GM23338 (cell line): Measurements from ENCODE around the gene EARS2. TPM values are rescaled to one million over a fixed set of nuclear protein-coding genes. Genes with fewer than 3 reads are reported as not detected.

ENCODE experiments used
- ATAC-seq: fragments of 200-7000 bp; cut with Tn5 transposase; 3 replicates; pipeline ENCODE4 v1.9.1; 2020
- DNase-seq: peaks from one replicate; pipeline ENCODE4 v3.0.0-alpha.2; 2015; ENCODE audit warnings: low spot score
- H2AFZ ChIP-seq: fragments of 200-600 bp; sonication (generic); 2 replicates; pipeline ENCODE4 v1.8.0; 2016; ENCODE audit warnings: antibody characterized with exemption, mild to moderate bottlenecking, moderate library complexity
- H3F3A ChIP-seq: fragments of 200-600 bp; sonication (generic); replicated peaks from 2 replicates; pipeline ENCODE4 v1.8.0; 2017; ENCODE audit warnings: antibody characterized with exemption, mixed run types, low read depth
- H3K27ac ChIP-seq: fragments of 200-600 bp; sonication (generic); 2 replicates; pipeline ENCODE4 v1.6.1; 2016; ENCODE audit warnings: low read depth
- H3K27me3 ChIP-seq: fragments of 200-600 bp; sonication (generic); 2 replicates; pipeline ENCODE4 v1.8.0; 2016; ENCODE audit warnings: mild to moderate bottlenecking, mixed run types, moderate library complexity; ENCODE audit not compliant: insufficient read depth
- H3K36me3 ChIP-seq: fragments of 200-600 bp; sonication (generic); 2 replicates; pipeline ENCODE4 v1.8.0; 2016; ENCODE audit warnings: mild to moderate bottlenecking; ENCODE audit not compliant: insufficient read depth
- H3K4me1 ChIP-seq: fragments of 200-600 bp; sonication (generic); 2 replicates; pipeline ENCODE4 v1.8.0; 2016; ENCODE audit warnings: mild to moderate bottlenecking, moderate library complexity; ENCODE audit not compliant: insufficient read depth
- H3K4me2 ChIP-seq: fragments of 200-600 bp; sonication (generic); 2 replicates; pipeline ENCODE4 v1.7.1; 2017; ENCODE audit warnings: mixed run types
- H3K4me3 ChIP-seq: fragments of 200-600 bp; sonication (generic); 2 replicates; pipeline ENCODE4 v1.6.1; 2016; ENCODE audit warnings: mixed run types
- H3K79me2 ChIP-seq: fragments of 200-600 bp; sonication (generic); replicated peaks from 2 replicates; pipeline ENCODE4 v1.8.0; 2017; ENCODE audit warnings: mild to moderate bottlenecking; ENCODE audit not compliant: insufficient read depth
- H3K9me2 ChIP-seq: fragments of 200-600 bp; sonication (generic); 2 replicates; pipeline ENCODE4 v1.8.0; 2017; ENCODE audit not compliant: insufficient read depth
- H4K20me1 ChIP-seq: fragments of 200-600 bp; sonication (generic); replicated peaks from 2 replicates; pipeline ENCODE4 v1.8.0; 2017; ENCODE audit warnings: mild to moderate bottlenecking; ENCODE audit not compliant: insufficient read depth
- H3K27ac Mint-ChIP-seq: 2 replicates; pipeline ENCODE4 v1.8.0; 2020; ENCODE audit warnings: inconsistent platforms, mild to moderate bottlenecking, moderate library complexity, mixed read lengths
- H3K27me3 Mint-ChIP-seq: 3 replicates; pipeline ENCODE4 v1.8.0; 2022; ENCODE audit warnings: low read depth, mild to moderate bottlenecking, moderate library complexity, mixed read lengths, inconsistent platforms; ENCODE audit not compliant: insufficient read depth, poor library complexity
- H3K36me3 Mint-ChIP-seq: 3 replicates; pipeline ENCODE4 v1.8.0; 2021; ENCODE audit warnings: low read depth, mild to moderate bottlenecking, inconsistent platforms, moderate library complexity, mixed read lengths
- H3K4me1 Mint-ChIP-seq: 3 replicates; pipeline ENCODE4 v1.8.0; 2020; ENCODE audit warnings: mild to moderate bottlenecking, inconsistent platforms, mixed read lengths
- H3K4me3 Mint-ChIP-seq: 3 replicates; pipeline ENCODE4 v1.8.0; 2021; ENCODE audit warnings: moderate library complexity, mild to moderate bottlenecking, inconsistent platforms, mixed read lengths
- H3K9me3 Mint-ChIP-seq: 3 replicates; pipeline ENCODE4 v1.8.0; 2020; ENCODE audit warnings: moderate library complexity, mild to moderate bottlenecking, inconsistent platforms, mixed read lengths
- CREB1 ChIP-seq: fragments of 250-450 bp; sonication (Bioruptor Pico); IDR thresholded peaks from 2 replicates; pipeline ENCODE4 v1.5.0; 2020; ENCODE audit warnings: low read depth, mild to moderate bottlenecking, moderate library complexity
- CTCF ChIP-seq, 2 experiments: fragments of 200-600 bp in 1 of 2; sonication (generic) in 1 of 2; conservative IDR thresholded peaks; 2 replicates each; pipeline versions ENCODE4 v1.5.1 to v1.6.1; 2016 to 2017; ENCODE audit warnings: antibody characterized with exemption in 2 of 2, low read depth in 2 of 2, mild to moderate bottlenecking in 2 of 2, moderate library complexity in 1 of 2
- EZH2 ChIP-seq: fragments of 200-600 bp; sonication (generic); IDR thresholded peaks from one replicate; pipeline ENCODE4 v1.8.0; 2017; ENCODE audit warnings: antibody characterized with exemption, mild to moderate bottlenecking, low read depth; ENCODE audit not compliant: unreplicated experiment
- EZH2phosphoT487 ChIP-seq: fragments of 200-600 bp; sonication (generic); IDR thresholded peaks from one replicate; pipeline ENCODE4 v1.8.1; 2018; ENCODE audit warnings: antibody characterized with exemption; ENCODE audit not compliant: unreplicated experiment
- JUNB ChIP-seq: IDR thresholded peaks from one replicate; pipeline ENCODE4 v1.6.1; 2016; ENCODE audit warnings: antibody characterized with exemption; ENCODE audit not compliant: unreplicated experiment
- NANOG ChIP-seq: IDR thresholded peaks from 2 replicates; pipeline ENCODE4 v1.6.1; 2016; ENCODE audit warnings: antibody characterized with exemption, borderline replicate concordance
- POLR2AphosphoS5 ChIP-seq: IDR thresholded peaks from 2 replicates; pipeline ENCODE4 v1.6.1; 2016; ENCODE audit warnings: antibody characterized with exemption, low read depth
- STAT1 ChIP-seq: IDR thresholded peaks from one replicate; pipeline ENCODE4 v1.6.1; 2016; ENCODE audit warnings: antibody characterized with exemption; ENCODE audit not compliant: unreplicated experiment
- ZNF114 ChIP-seq: fragments of 250-450 bp; sonication (Bioruptor Pico); IDR thresholded peaks from 2 replicates; pipeline ENCODE4 v1.5.0; 2020; ENCODE audit warnings: mild to moderate bottlenecking, moderate library complexity
- ZNF331 ChIP-seq: fragments of 250-450 bp; sonication (Bioruptor Pico); IDR thresholded peaks from 2 replicates; pipeline ENCODE4 v1.5.0; 2020; ENCODE audit warnings: low read depth, mild to moderate bottlenecking, moderate library complexity
- polyA plus RNA-seq: library from polyadenylated mRNA; unstranded; fragments of >200 nt; fragmentation: Nextera tagmentation; extraction: Ambion mirVana; gene quantifications from 2 replicates; pipeline ENCODE4 v1.2.1, GENCODE V29; 2016
- total RNA-seq: library from RNA; depleted of rRNA; stranded (reverse); fragments of >200 nt; shearing (Covaris generic); gene quantifications from 2 replicates; pipeline ENCODE4 v1.2.3, GENCODE V29; 2014
- TF ChIP-seq, protein P1 (sequence below): IDR thresholded peaks from 2 replicates; pipeline ENCODE4 v1.6.1; 2016; ENCODE audit warnings: antibody characterized with exemption
- TF ChIP-seq, protein P2 (sequence below): fragments of 250-450 bp; sonication (Bioruptor Pico); IDR thresholded peaks from 2 replicates; pipeline ENCODE4 v1.5.0; 2020; ENCODE audit warnings: mild to moderate bottlenecking, moderate library complexity

The EARS2 gene
- total and polyA plus RNA-seq, 2 experiments from 2014 or later, result 22.6 to 89.1 TPM

GRCh38 chr16:23580391-23580790, 23.2 kb upstream of the EARS2 start:
- H3K9me2 ChIP-seq, result no peaks in the 10 kb centered on the region
- H3K4me1 Mint-ChIP-seq, result no peaks in the 10 kb centered on the region
- no peak for ATAC-seq
- no peak for DNase-seq
- H3K9me3 Mint-ChIP-seq, result no peaks in the 10 kb centered on the region
- H3K4me2 ChIP-seq, result no peak overlapping the region
- H3K27ac Mint-ChIP-seq, result no peak overlapping the region
- peaks cover 7% of the 10 kb centered on the region for H3K27me3 Mint-ChIP-seq
- no peak overlapping the region for H3K4me3 Mint-ChIP-seq
- 0 out of 2 replicates have a peak, but pooled peaks cover 7% of the 10 kb centered on the region for H3F3A ChIP-seq
- TF ChIP-seq CTCF (conservative IDR thresholded peaks at IDR 0.05; ENCODE audit: low read depth in 2 of 2) (no peak), CREB1 (no peak), STAT1 (no peak), EZH2phosphoT487 (no peak), NANOG (no peak), ZNF331 (CRISPR knock-in tag) (no peak), POLR2AphosphoS5 (no peak), EZH2 (no peak), JUNB (no peak), ZNF114 (CRISPR knock-in tag) (no peak)
- TF ChIP-seq, protein P1, sequence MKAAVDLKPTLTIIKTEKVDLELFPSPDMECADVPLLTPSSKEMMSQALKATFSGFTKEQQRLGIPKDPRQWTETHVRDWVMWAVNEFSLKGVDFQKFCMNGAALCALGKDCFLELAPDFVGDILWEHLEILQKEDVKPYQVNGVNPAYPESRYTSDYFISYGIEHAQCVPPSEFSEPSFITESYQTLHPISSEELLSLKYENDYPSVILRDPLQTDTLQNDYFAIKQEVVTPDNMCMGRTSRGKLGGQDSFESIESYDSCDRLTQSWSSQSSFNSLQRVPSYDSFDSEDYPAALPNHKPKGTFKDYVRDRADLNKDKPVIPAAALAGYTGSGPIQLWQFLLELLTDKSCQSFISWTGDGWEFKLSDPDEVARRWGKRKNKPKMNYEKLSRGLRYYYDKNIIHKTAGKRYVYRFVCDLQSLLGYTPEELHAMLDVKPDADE, result no peak
- TF ChIP-seq, protein P2, sequence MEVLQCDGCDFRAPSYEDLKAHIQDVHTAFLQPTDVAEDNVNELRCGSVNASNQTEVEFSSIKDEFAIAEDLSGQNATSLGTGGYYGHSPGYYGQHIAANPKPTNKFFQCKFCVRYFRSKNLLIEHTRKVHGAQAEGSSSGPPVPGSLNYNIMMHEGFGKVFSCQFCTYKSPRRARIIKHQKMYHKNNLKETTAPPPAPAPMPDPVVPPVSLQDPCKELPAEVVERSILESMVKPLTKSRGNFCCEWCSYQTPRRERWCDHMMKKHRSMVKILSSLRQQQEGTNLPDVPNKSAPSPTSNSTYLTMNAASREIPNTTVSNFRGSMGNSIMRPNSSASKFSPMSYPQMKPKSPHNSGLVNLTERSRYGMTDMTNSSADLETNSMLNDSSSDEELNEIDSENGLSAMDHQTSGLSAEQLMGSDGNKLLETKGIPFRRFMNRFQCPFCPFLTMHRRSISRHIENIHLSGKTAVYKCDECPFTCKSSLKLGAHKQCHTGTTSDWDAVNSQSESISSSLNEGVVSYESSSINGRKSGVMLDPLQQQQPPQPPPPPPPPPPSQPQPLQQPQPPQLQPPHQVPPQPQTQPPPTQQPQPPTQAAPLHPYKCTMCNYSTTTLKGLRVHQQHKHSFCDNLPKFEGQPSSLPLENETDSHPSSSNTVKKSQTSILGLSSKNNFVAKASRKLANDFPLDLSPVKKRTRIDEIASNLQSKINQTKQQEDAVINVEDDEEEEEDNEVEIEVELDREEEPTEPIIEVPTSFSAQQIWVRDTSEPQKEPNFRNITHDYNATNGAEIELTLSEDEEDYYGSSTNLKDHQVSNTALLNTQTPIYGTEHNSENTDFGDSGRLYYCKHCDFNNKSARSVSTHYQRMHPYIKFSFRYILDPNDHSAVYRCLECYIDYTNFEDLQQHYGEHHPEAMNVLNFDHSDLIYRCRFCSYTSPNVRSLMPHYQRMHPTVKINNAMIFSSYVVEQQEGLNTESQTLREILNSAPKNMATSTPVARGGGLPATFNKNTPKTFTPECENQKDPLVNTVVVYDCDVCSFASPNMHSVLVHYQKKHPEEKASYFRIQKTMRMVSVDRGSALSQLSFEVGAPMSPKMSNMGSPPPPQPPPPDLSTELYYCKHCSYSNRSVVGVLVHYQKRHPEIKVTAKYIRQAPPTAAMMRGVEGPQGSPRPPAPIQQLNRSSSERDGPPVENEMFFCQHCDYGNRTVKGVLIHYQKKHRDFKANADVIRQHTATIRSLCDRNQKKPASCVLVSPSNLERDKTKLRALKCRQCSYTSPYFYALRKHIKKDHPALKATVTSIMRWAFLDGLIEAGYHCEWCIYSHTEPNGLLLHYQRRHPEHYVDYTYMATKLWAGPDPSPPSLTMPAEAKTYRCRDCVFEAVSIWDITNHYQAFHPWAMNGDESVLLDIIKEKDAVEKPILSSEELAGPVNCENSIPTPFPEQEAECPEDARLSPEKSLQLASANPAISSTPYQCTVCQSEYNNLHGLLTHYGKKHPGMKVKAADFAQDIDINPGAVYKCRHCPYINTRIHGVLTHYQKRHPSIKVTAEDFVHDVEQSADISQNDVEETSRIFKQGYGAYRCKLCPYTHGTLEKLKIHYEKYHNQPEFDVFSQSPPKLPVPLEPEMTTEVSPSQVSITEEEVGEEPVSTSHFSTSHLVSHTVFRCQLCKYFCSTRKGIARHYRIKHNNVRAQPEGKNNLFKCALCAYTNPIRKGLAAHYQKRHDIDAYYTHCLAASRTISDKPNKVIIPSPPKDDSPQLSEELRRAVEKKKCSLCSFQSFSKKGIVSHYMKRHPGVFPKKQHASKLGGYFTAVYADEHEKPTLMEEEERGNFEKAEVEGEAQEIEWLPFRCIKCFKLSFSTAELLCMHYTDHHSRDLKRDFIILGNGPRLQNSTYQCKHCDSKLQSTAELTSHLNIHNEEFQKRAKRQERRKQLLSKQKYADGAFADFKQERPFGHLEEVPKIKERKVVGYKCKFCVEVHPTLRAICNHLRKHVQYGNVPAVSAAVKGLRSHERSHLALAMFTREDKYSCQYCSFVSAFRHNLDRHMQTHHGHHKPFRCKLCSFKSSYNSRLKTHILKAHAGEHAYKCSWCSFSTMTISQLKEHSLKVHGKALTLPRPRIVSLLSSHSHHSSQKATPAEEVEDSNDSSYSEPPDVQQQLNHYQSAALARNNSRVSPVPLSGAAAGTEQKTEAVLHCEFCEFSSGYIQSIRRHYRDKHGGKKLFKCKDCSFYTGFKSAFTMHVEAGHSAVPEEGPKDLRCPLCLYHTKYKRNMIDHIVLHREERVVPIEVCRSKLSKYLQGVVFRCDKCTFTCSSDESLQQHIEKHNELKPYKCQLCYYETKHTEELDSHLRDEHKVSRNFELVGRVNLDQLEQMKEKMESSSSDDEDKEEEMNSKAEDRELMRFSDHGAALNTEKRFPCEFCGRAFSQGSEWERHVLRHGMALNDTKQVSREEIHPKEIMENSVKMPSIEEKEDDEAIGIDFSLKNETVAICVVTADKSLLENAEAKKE, result no peak
- H3K79me2 ChIP-seq, result no peaks in the 10 kb centered on the region; the same call in 1 of the 2 replicates
- no peaks in the 10 kb centered on the region for H3K4me1 ChIP-seq
- no peak overlapping the region for H3K27ac ChIP-seq
- no peaks in the 10 kb centered on the region for H3K27me3 ChIP-seq
- H3K4me3 ChIP-seq, result no peak overlapping the region
- peaks cover 22% of the 10 kb centered on the region for H3K36me3 ChIP-seq
- H3K36me3 Mint-ChIP-seq, result peaks cover 47% of the 10 kb centered on the region
- peaks cover 17% of the 10 kb centered on the region for H4K20me1 ChIP-seq
- no peak overlapping the region for H2AFZ ChIP-seq
